GM12875 (cell line): ENCODE data around the gene CACHD1.

Experiments used
- H3K4me3 ChIP-seq: one replicate; pipeline ENCODE4 v1.5.1; 2011; ENCODE audit warnings: low read depth, low read length, control low read depth
- CTCF ChIP-seq: IDR thresholded peaks from 2 replicates; pipeline ENCODE4 v1.5.1; 2011; ENCODE audit warnings: low read depth, mild to moderate bottlenecking, control low read depth, inconsistent platforms, low read length, moderate library complexity, borderline replicate concordance; ENCODE audit not compliant: insufficient read depth

The CACHD1 gene

GRCh38 chr1:64650411-64650810 lies 180.5 kb downstream of the CACHD1 start:
- H3K4me3 ChIP-seq: no peak overlapping the region
- TF ChIP-seq CTCF: no peak

- H3K4me3 ChIP-seq: no peak overlapping the region
- TF ChIP-seq CTCF: no peak
These were observed 181.9 kb downstream of the CACHD1 start for GRCh38 chr1:64651841-64652240.

- no peak overlapping the region for H3K4me3 ChIP-seq
These were observed 183.5 kb downstream of the CACHD1 start for GRCh38 chr1:64653466-64653865.

GRCh38 chr1:64654519-64655341 lies 184.8 kb downstream of the CACHD1 start:
- no peak for TF ChIP-seq CTCF
- H3K4me3 ChIP-seq: no peak overlapping the region

More at GRCh38 chr1:64653466-64653865, 183.5 kb downstream of the CACHD1 start:
- TF ChIP-seq CTCF: no peak

- no peak overlapping the region for H3K4me3 ChIP-seq
- TF ChIP-seq CTCF: no peak
These were observed 185.9 kb downstream of the CACHD1 start for GRCh38 chr1:64655861-64656260.

- TF ChIP-seq CTCF: no peak
These were observed 189.7 kb downstream of the CACHD1 start for GRCh38 chr1:64659478-64660138.

GRCh38 chr1:64663668-64664067 lies 193.7 kb downstream of the CACHD1 start:
- TF ChIP-seq CTCF: peak; percentile 53; the same call in 1 of the 2 replicates
- no peak overlapping the region for H3K4me3 ChIP-seq

More at GRCh38 chr1:64659478-64660138, 189.7 kb downstream of the CACHD1 start:
- H3K4me3 ChIP-seq: no peak overlapping the region
